ENCODE data around the gene NRIP3.
"Not testable (repeated sequence)": the region's sequence is repeated elsewhere in the genome, so short reads cannot be mapped to it uniquely, and the experiment has no call there.

NRIP3 gene

GRCh38 chr11:8967184-8967583, 36.6 kb downstream of the NRIP3 start:
- DNase-seq, result no peak

GRCh38 chr11:8964324-8965320, 39.2 kb downstream of the NRIP3 start, which contains the start of gene TMEM9B:
Gene TMEM9B, minus strand, starts transcription at chr11:8964442. Its CDS starts 129 bp downstream, at chr11:8964313.
- peak; percentile 83 for DNase-seq

- peak; percentile 74 for DNase-seq
These were observed 40.1 kb downstream of the NRIP3 start for GRCh38 chr11:8963569-8964323.

GRCh38 chr11:8962841-8963240, 41.0 kb downstream of the NRIP3 start:
- no peak for DNase-seq

- DNase-seq, result no peak
These were observed 42.4 kb downstream of the NRIP3 start for GRCh38 chr11:8961401-8961800.

GRCh38 chr11:8959546-8960166, 44.1 kb downstream of the NRIP3 start:
- peak; percentile 20 for DNase-seq

- DNase-seq, result no peak
These were observed 46.9 kb downstream of the NRIP3 start for GRCh38 chr11:8956860-8957259.

GRCh38 chr11:8948886-8949285, 54.9 kb downstream of the NRIP3 start:
- no peak for DNase-seq

- DNase-seq, result no peak
These were observed 56.4 kb downstream of the NRIP3 start for GRCh38 chr11:8947230-8947943.

- no peak for DNase-seq
These were observed 61.2 kb downstream of the NRIP3 start, which contains the start of gene ASCL3 for GRCh38 chr11:8942518-8943066. Gene ASCL3, minus strand, starts transcription at chr11:8943016. Its CDS starts 4,855 bp downstream, at chr11:8938161.

- no peak for DNase-seq
These were observed 62.3 kb downstream of the NRIP3 start for GRCh38 chr11:8941341-8942103.

- DNase-seq, result no peak
These were observed 66.1 kb downstream of the NRIP3 start for GRCh38 chr11:8937659-8938058.

- no peak for DNase-seq
These were observed 66.6 kb downstream of the NRIP3 start for GRCh38 chr11:8937159-8937558.

- not testable (repeated sequence) for DNase-seq
These were observed 68.0 kb downstream of the NRIP3 start for GRCh38 chr11:8935789-8936188.

- DNase-seq, result no peak
These were observed 68.9 kb downstream of the NRIP3 start for GRCh38 chr11:8934742-8935488.

GRCh38 chr11:8933931-8934330, 69.9 kb downstream of the NRIP3 start:
- DNase-seq, result no peak

GRCh38 chr11:8932564-8933180, 71.1 kb downstream of the NRIP3 start, which contains the start of gene C11orf16:
Gene C11orf16, minus strand, starts transcription at chr11:8932947. Its CDS starts 639 bp downstream, at chr11:8932308.
- no peak for DNase-seq

Measured in NCI-H1105 (cell line).